GM21619 (cell line): ENCODE measurements around the gene ARPC5L.

Source experiments
- ATAC-seq: cut with Tn5 transposase; IDR thresholded peaks from one replicate; pipeline ENCODE4 v1.9.1; 2021; ENCODE audit not compliant: unreplicated experiment

Gene ARPC5L

GRCh38 chr9:124863371-124863871 is 1.5 kb downstream of the ARPC5L start:
- ATAC-seq: no peak

GRCh38 chr9:124868511-124869465 is 6.9 kb downstream of the ARPC5L start:
- peak; percentile 57 for ATAC-seq

- peak; percentile 12 for ATAC-seq
These were observed 7.6 kb downstream of the ARPC5L start for GRCh38 chr9:124869466-124869985.

GRCh38 chr9:124869986-124870560 is 8.1 kb downstream of the ARPC5L start:
- ATAC-seq: peak; percentile 34

GRCh38 chr9:124870723-124871122 is 8.8 kb downstream of the ARPC5L start:
- no peak for ATAC-seq

- no peak for ATAC-seq
These were observed 9.2 kb downstream of the ARPC5L start for GRCh38 chr9:124871156-124871561.

- no peak for ATAC-seq
These were observed 11.7 kb downstream of the ARPC5L start for GRCh38 chr9:124873664-124874063.

- ATAC-seq: no peak
These were observed 13.6 kb downstream of the ARPC5L start for GRCh38 chr9:124875501-124875900.

- ATAC-seq: no peak
These were observed 15.3 kb downstream of the ARPC5L start for GRCh38 chr9:124877021-124877782.

- no peak for ATAC-seq
These were observed 16.1 kb downstream of the ARPC5L start for GRCh38 chr9:124878021-124878420.

GRCh38 chr9:124878518-124878917 is 16.6 kb downstream of the ARPC5L start:
- no peak for ATAC-seq

- ATAC-seq: no peak
These were observed 17.3 kb downstream of the ARPC5L start for GRCh38 chr9:124879226-124879625.

GRCh38 chr9:124880501-124880900 is 18.6 kb downstream of the ARPC5L start:
- ATAC-seq: no peak

GRCh38 chr9:124881138-124881743 is 19.3 kb downstream of the ARPC5L start:
- ATAC-seq: no peak

- ATAC-seq: no peak
These were observed 20.3 kb downstream of the ARPC5L start for GRCh38 chr9:124882231-124882630.

GRCh38 chr9:124884376-124884775 is 22.4 kb downstream of the ARPC5L start:
- no peak for ATAC-seq

GRCh38 chr9:124885551-124885950 is 23.6 kb downstream of the ARPC5L start:
- no peak for ATAC-seq

- ATAC-seq: no peak
These were observed 24.5 kb downstream of the ARPC5L start for GRCh38 chr9:124886461-124886860.

- no peak for ATAC-seq
These were observed 25.0 kb downstream of the ARPC5L start for GRCh38 chr9:124886866-124887492.

- no peak for ATAC-seq
These were observed 25.9 kb downstream of the ARPC5L start for GRCh38 chr9:124887832-124888231.
